GM12875 (cell line): Measurements from ENCODE around the gene DMGDH.

Source experiments
- H3K4me3 ChIP-seq: one replicate; pipeline ENCODE4 v1.5.1; 2011; ENCODE audit warnings: low read depth, low read length, control low read depth
- TF ChIP-seq, protein P1 (sequence below): IDR thresholded peaks from 2 replicates; pipeline ENCODE4 v1.5.1; 2011; ENCODE audit warnings: low read depth, mild to moderate bottlenecking, control low read depth, inconsistent platforms, low read length, moderate library complexity, borderline replicate concordance; ENCODE audit not compliant: insufficient read depth

DMGDH gene

GRCh38 chr5:79030663-79031484, 38.6 kb downstream of the DMGDH start:
- TF ChIP-seq, protein P1, sequence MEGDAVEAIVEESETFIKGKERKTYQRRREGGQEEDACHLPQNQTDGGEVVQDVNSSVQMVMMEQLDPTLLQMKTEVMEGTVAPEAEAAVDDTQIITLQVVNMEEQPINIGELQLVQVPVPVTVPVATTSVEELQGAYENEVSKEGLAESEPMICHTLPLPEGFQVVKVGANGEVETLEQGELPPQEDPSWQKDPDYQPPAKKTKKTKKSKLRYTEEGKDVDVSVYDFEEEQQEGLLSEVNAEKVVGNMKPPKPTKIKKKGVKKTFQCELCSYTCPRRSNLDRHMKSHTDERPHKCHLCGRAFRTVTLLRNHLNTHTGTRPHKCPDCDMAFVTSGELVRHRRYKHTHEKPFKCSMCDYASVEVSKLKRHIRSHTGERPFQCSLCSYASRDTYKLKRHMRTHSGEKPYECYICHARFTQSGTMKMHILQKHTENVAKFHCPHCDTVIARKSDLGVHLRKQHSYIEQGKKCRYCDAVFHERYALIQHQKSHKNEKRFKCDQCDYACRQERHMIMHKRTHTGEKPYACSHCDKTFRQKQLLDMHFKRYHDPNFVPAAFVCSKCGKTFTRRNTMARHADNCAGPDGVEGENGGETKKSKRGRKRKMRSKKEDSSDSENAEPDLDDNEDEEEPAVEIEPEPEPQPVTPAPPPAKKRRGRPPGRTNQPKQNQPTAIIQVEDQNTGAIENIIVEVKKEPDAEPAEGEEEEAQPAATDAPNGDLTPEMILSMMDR = no peak
- no peak overlapping the region for H3K4me3 ChIP-seq

GRCh38 chr5:79025054-79025472, 44.4 kb downstream of the DMGDH start:
- H3K4me3 ChIP-seq = peak overlapping the region; percentile 13
- TF ChIP-seq, protein P1 = peak; percentile 79

GRCh38 chr5:79023947-79024346, 45.5 kb downstream of the DMGDH start:
- H3K4me3 ChIP-seq = no peak overlapping the region
- TF ChIP-seq, protein P1 = no peak

DNA sequence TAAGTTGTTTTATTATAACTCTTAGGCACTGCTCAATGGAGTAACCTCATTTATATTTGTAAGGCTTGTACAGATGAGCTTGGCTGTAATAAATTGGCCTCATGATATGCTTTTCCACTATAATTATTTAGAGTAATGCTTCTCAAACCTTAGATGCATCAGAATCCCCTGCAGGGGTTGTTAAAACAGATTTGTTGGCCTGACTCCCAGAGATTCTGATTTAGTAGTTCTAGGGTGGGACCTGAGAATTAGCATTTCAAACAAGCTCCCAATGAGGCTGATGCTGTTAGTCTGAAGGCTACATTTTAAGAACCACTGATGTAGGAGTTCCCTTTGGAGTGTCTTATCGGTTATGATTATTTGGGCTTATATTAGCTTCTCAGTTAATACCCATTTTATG, 46.1 kb downstream of the DMGDH start:
- TF ChIP-seq, protein P1 = no peak
- H3K4me3 ChIP-seq = no peak overlapping the region

- H3K4me3 ChIP-seq = no peak overlapping the region
- TF ChIP-seq, protein P1 = no peak
These were observed 46.7 kb downstream of the DMGDH start for GRCh38 chr5:79022771-79023170.

DNA sequence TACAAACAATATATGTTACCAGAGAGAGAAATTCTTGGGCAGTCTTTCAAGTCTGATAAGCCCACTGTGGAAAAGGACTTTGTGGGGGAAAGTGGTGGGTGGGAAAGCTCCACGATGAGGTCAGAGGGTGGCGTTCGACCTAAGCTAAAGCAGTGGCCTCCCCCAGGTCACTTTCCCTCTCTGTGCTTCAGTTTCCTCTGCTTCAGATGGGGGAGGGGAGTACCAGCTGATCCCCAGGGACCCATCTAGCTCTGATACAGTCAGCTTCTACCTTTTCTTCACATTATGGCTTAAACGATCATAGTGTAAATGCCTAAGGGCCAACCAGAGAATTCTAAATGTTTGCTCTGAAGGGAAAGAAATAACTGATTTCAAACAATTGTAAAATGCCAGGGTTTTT, 47.7 kb downstream of the DMGDH start:
- no peak overlapping the region for H3K4me3 ChIP-seq
- TF ChIP-seq, protein P1 = no peak

- H3K4me3 ChIP-seq = no peak overlapping the region
- TF ChIP-seq, protein P1 = peak; percentile 76
These were observed 48.5 kb downstream of the DMGDH start for GRCh38 chr5:79020861-79021561.
